H1 (cell line): ENCODE results near the gene MUC5B.

Experiments used
- CEBPB ChIP-seq: IDR thresholded peaks from 2 replicates; pipeline ENCODE4 v1.6.1; 2012; ENCODE audit warnings: low read depth, low read length
- CHD7 ChIP-seq: fragments of 300-600 bp; sonication (generic); IDR thresholded peaks from 2 replicates; pipeline ENCODE4 v1.7.1; 2012; ENCODE audit warnings: low read length, moderate library complexity, mild to moderate bottlenecking, inconsistent platforms; ENCODE audit not compliant: insufficient replicate concordance
- CREB1 ChIP-seq: IDR thresholded peaks from 2 replicates; pipeline ENCODE4 v1.6.1; 2012; ENCODE audit warnings: inconsistent platforms
- CTCF ChIP-seq, 3 experiments: IDR thresholded peaks; 1 replicate in 2 of 3; 2 replicates in 1 of 3; pipeline versions ENCODE4 v1.5.1 to v1.6.1; 2011; ENCODE audit warnings: low read length in 3 of 3, mild to moderate bottlenecking in 3 of 3, inconsistent platforms in 2 of 3, low read depth in 1 of 3, moderate library complexity in 1 of 3; ENCODE audit not compliant: insufficient read depth in 1 of 3; ENCODE audit errors: control extremely low read depth in 1 of 3
- EGR1 ChIP-seq: IDR thresholded peaks from 2 replicates; pipeline ENCODE4 v1.6.1; 2011; ENCODE audit warnings: low read depth, low read length, borderline replicate concordance
- GABPA ChIP-seq: IDR thresholded peaks from 2 replicates; pipeline ENCODE4 v1.6.1; 2011; ENCODE audit warnings: mild to moderate bottlenecking, low read length, moderate library complexity, borderline replicate concordance; ENCODE audit not compliant: insufficient read depth
- HDAC2 ChIP-seq, 2 experiments: fragments of 300-600 bp in 1 of 2; sonication (generic) in 1 of 2; IDR thresholded peaks; 2 replicates each; pipeline ENCODE4 v1.6.1; 2011 to 2012; ENCODE audit warnings: low read depth in 2 of 2, low read length in 2 of 2, mild to moderate bottlenecking in 2 of 2, moderate library complexity in 2 of 2, borderline replicate concordance in 1 of 2, inconsistent platforms in 1 of 2
- POLR2A ChIP-seq, 2 experiments: IDR thresholded peaks; 1 replicate in 1 of 2; 2 replicates in 1 of 2; pipeline ENCODE4 v1.6.1; 2011; ENCODE audit warnings: low read depth in 2 of 2, low read length in 2 of 2, mild to moderate bottlenecking in 2 of 2; ENCODE audit errors: control extremely low read depth in 1 of 2
- SIX5 ChIP-seq: IDR thresholded peaks from 2 replicates; pipeline ENCODE4 v1.6.1; 2011; ENCODE audit warnings: mild to moderate bottlenecking, low read depth, low read length
- SP4 ChIP-seq: IDR thresholded peaks from 2 replicates; pipeline ENCODE4 v1.6.1; 2012; ENCODE audit warnings: low read length, inconsistent platforms
- TAF1 ChIP-seq: IDR thresholded peaks from 2 replicates; pipeline ENCODE4 v1.6.1; 2011; ENCODE audit warnings: mild to moderate bottlenecking, low read depth, low read length
- TF ChIP-seq, protein P1 (sequence below): IDR thresholded peaks from 2 replicates; pipeline ENCODE4 v1.6.1; 2012; ENCODE audit warnings: low read length, inconsistent platforms

DNA sequence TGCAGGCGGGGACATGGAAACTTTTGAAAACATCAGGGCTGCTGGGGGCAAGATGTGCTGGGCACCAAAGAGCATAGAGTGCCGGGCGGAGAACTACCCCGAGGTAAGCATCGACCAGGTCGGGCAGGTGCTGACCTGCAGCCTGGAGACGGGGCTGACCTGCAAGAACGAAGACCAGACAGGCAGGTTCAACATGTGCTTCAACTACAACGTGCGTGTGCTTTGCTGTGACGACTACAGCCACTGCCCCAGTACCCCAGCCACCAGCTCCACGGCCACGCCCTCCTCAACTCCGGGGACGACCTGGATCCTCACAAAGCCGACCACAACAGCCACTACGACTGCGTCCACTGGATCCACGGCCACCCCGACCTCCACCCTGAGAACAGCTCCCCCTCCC lies 19.4 kb downstream of the MUC5B start:
- TF ChIP-seq CTCF (IDR thresholded peaks at IDR 0.05; ENCODE audit: control extremely low read depth in 1 of 3, insufficient read depth in 1 of 3, low read depth in 1 of 3, low read length in 3 of 3) (no peak), TAF1 (no peak), SP4 (no peak), SIX5 (no peak), CREB1 (no peak), CHD7 (no peak), GABPA (no peak), POLR2A (IDR thresholded peaks at IDR 0.05; ENCODE audit: control extremely low read depth in 1 of 2, low read depth in 2 of 2, low read length in 2 of 2) (no peak), CEBPB (no peak), HDAC2 (IDR thresholded peaks at IDR 0.05; ENCODE audit: borderline replicate concordance in 1 of 2, low read depth in 2 of 2, low read length in 2 of 2) (no peak), EGR1 (no peak)
- TF ChIP-seq, protein P1, sequence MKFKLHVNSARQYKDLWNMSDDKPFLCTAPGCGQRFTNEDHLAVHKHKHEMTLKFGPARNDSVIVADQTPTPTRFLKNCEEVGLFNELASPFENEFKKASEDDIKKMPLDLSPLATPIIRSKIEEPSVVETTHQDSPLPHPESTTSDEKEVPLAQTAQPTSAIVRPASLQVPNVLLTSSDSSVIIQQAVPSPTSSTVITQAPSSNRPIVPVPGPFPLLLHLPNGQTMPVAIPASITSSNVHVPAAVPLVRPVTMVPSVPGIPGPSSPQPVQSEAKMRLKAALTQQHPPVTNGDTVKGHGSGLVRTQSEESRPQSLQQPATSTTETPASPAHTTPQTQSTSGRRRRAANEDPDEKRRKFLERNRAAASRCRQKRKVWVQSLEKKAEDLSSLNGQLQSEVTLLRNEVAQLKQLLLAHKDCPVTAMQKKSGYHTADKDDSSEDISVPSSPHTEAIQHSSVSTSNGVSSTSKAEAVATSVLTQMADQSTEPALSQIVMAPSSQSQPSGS, result no peak
